ENCODE measurements around the gene DCD. TPM values are rescaled to one million over a fixed set of nuclear protein-coding genes. Genes with fewer than 3 reads are reported as not detected.

Gene DCD
- total and polyA plus RNA-seq, 2 donors (not counting 3 experiments of a cell fraction or from before 2014, with no cell fraction given), result not detected

- no peak overlapping the region for H3K9ac ChIP-seq (replicated peaks; ENCODE audit: extremely low read depth, insufficient read depth, low read length)
- dilution Hi-C loops (cut with MboI; ENCODE audit: extremely low pct_ligation_motif_present, low sequenced_read_pairs) (no loop called here), intact Hi-C loops (cut with micrococcal nuclease) (no loop called here)
- no peaks in the 10 kb centered on the region for H3K79me2 ChIP-seq (ENCODE audit: control insufficient read depth, insufficient read depth, low read length)
- H2AFZ ChIP-seq (ENCODE audit: low read depth, low read length), result no peak overlapping the region
- H3K9me1 ChIP-seq (replicated peaks; ENCODE audit: control insufficient read depth, extremely low read depth, insufficient read depth, low read length), result no peaks in the 10 kb centered on the region
- H3K27me3 ChIP-seq (ENCODE audit: control insufficient read depth in 2 of 2, insufficient read depth in 2 of 2, low read length in 2 of 2), result peaks cover 0 to 4% of the 10 kb centered on the region in 2 experiments
- no peaks in the 10 kb centered on the region for H3K36me3 ChIP-seq (ENCODE audit: control insufficient read depth in 2 of 2, extremely low read depth in 1 of 2, insufficient read depth in 2 of 2, low read length in 2 of 2)
- no peak overlapping the region for H3K27ac ChIP-seq (ENCODE audit: insufficient read depth, low read depth, low read length)
- TF ChIP-seq EZH2 (IDR thresholded peaks at IDR 0.05; ENCODE audit: borderline replicate concordance, low read depth, low read length, severe bottlenecking) (no peak), CTCF (IDR thresholded peaks at IDR 0.05; ENCODE audit: extremely low read depth in 1 of 2, insufficient read depth in 1 of 2, low read depth in 1 of 2, low read length in 2 of 2) (no peak), JUN (IDR thresholded peaks at IDR 0.05; ENCODE audit: borderline replicate concordance, insufficient read depth, insufficient read length, low read depth) (no peak), MYC (IDR thresholded peaks at IDR 0.05; ENCODE audit: low read depth, low read length) (no peak), POLR2AphosphoS5 (IDR thresholded peaks at IDR 0.05; ENCODE audit: insufficient read depth, low read depth, low read length) (no peak)
- H3K9me3 ChIP-seq (replicated peaks; ENCODE audit: control insufficient read depth, insufficient read depth, low read length), result no peaks in the 10 kb centered on the region
- no peaks in the 10 kb centered on the region for H3K4me1 ChIP-seq (ENCODE audit: control insufficient read depth, extremely low read depth, insufficient read depth, low read length)
- no TSS peak for BruUV-seq (replicated peaks)
- DNase-seq (ENCODE audit: low read depth, low spot score) (no peak), FAIRE-seq (no peak)
- H3K4me3 ChIP-seq (replicated peaks in 1 of 3; ENCODE audit: insufficient read depth in 1 of 3, low read depth in 1 of 3, low read length in 3 of 3), result no peak overlapping the region
- no peaks in the 10 kb centered on the region for H4K20me1 ChIP-seq (replicated peaks; ENCODE audit: control insufficient read depth, extremely low read depth, insufficient read depth, low read length)
- CTCF ChIA-PET, result no interaction called here
- H3K4me2 ChIP-seq (ENCODE audit: insufficient read depth, low read length), result no peak overlapping the region
- POLR2A ChIA-PET, result no interaction called here
These were observed 36.8 kb upstream of the DCD start for GRCh38 chr12:54684636-54685630.

Measured in endothelial cell of umbilical vein (primary cell).